GM23338 (cell line): ENCODE data around the gene CASK. TPM values are rescaled to one million over a fixed set of nuclear protein-coding genes. Genes with fewer than 3 reads are reported as not detected.

Experiments
- ATAC-seq: fragments of 200-7000 bp; cut with Tn5 transposase; 3 replicates; pipeline ENCODE4 v1.9.1; 2020
- DNase-seq: peaks from one replicate; pipeline ENCODE4 v3.0.0-alpha.2; 2015; ENCODE audit warnings: low spot score
- H2AFZ ChIP-seq: fragments of 200-600 bp; sonication (generic); 2 replicates; pipeline ENCODE4 v1.8.0; 2016; ENCODE audit warnings: antibody characterized with exemption, mild to moderate bottlenecking, moderate library complexity
- H3F3A ChIP-seq: fragments of 200-600 bp; sonication (generic); replicated peaks from 2 replicates; pipeline ENCODE4 v1.8.0; 2017; ENCODE audit warnings: antibody characterized with exemption, mixed run types, low read depth
- H3K27ac ChIP-seq: fragments of 200-600 bp; sonication (generic); 2 replicates; pipeline ENCODE4 v1.6.1; 2016; ENCODE audit warnings: low read depth
- H3K27me3 ChIP-seq: fragments of 200-600 bp; sonication (generic); 2 replicates; pipeline ENCODE4 v1.8.0; 2016; ENCODE audit warnings: mild to moderate bottlenecking, mixed run types, moderate library complexity; ENCODE audit not compliant: insufficient read depth
- H3K36me3 ChIP-seq: fragments of 200-600 bp; sonication (generic); 2 replicates; pipeline ENCODE4 v1.8.0; 2016; ENCODE audit warnings: mild to moderate bottlenecking; ENCODE audit not compliant: insufficient read depth
- H3K4me1 ChIP-seq: fragments of 200-600 bp; sonication (generic); 2 replicates; pipeline ENCODE4 v1.8.0; 2016; ENCODE audit warnings: mild to moderate bottlenecking, moderate library complexity; ENCODE audit not compliant: insufficient read depth
- H3K4me2 ChIP-seq: fragments of 200-600 bp; sonication (generic); 2 replicates; pipeline ENCODE4 v1.7.1; 2017; ENCODE audit warnings: mixed run types
- H3K4me3 ChIP-seq: fragments of 200-600 bp; sonication (generic); 2 replicates; pipeline ENCODE4 v1.6.1; 2016; ENCODE audit warnings: mixed run types
- H3K79me2 ChIP-seq: fragments of 200-600 bp; sonication (generic); replicated peaks from 2 replicates; pipeline ENCODE4 v1.8.0; 2017; ENCODE audit warnings: mild to moderate bottlenecking; ENCODE audit not compliant: insufficient read depth
- H3K9me2 ChIP-seq: fragments of 200-600 bp; sonication (generic); 2 replicates; pipeline ENCODE4 v1.8.0; 2017; ENCODE audit not compliant: insufficient read depth
- H4K20me1 ChIP-seq: fragments of 200-600 bp; sonication (generic); replicated peaks from 2 replicates; pipeline ENCODE4 v1.8.0; 2017; ENCODE audit warnings: mild to moderate bottlenecking; ENCODE audit not compliant: insufficient read depth
- H3K27ac Mint-ChIP-seq: 2 replicates; pipeline ENCODE4 v1.8.0; 2020; ENCODE audit warnings: inconsistent platforms, mild to moderate bottlenecking, moderate library complexity, mixed read lengths
- H3K27me3 Mint-ChIP-seq: 3 replicates; pipeline ENCODE4 v1.8.0; 2022; ENCODE audit warnings: low read depth, mild to moderate bottlenecking, moderate library complexity, mixed read lengths, inconsistent platforms; ENCODE audit not compliant: insufficient read depth, poor library complexity
- H3K36me3 Mint-ChIP-seq: 3 replicates; pipeline ENCODE4 v1.8.0; 2021; ENCODE audit warnings: low read depth, mild to moderate bottlenecking, inconsistent platforms, moderate library complexity, mixed read lengths
- H3K4me1 Mint-ChIP-seq: 3 replicates; pipeline ENCODE4 v1.8.0; 2020; ENCODE audit warnings: mild to moderate bottlenecking, inconsistent platforms, mixed read lengths
- H3K4me3 Mint-ChIP-seq: 3 replicates; pipeline ENCODE4 v1.8.0; 2021; ENCODE audit warnings: moderate library complexity, mild to moderate bottlenecking, inconsistent platforms, mixed read lengths
- H3K9me3 Mint-ChIP-seq: 3 replicates; pipeline ENCODE4 v1.8.0; 2020; ENCODE audit warnings: moderate library complexity, mild to moderate bottlenecking, inconsistent platforms, mixed read lengths
- CREB1 ChIP-seq: fragments of 250-450 bp; sonication (Bioruptor Pico); IDR thresholded peaks from 2 replicates; pipeline ENCODE4 v1.5.0; 2020; ENCODE audit warnings: low read depth, mild to moderate bottlenecking, moderate library complexity
- CTCF ChIP-seq, 2 experiments: fragments of 200-600 bp in 1 of 2; sonication (generic) in 1 of 2; conservative IDR thresholded peaks; 2 replicates each; pipeline versions ENCODE4 v1.5.1 to v1.6.1; 2016 to 2017; ENCODE audit warnings: antibody characterized with exemption in 2 of 2, low read depth in 2 of 2, mild to moderate bottlenecking in 2 of 2, moderate library complexity in 1 of 2
- ETS1 ChIP-seq: IDR thresholded peaks from 2 replicates; pipeline ENCODE4 v1.6.1; 2016; ENCODE audit warnings: antibody characterized with exemption
- EZH2 ChIP-seq: fragments of 200-600 bp; sonication (generic); IDR thresholded peaks from one replicate; pipeline ENCODE4 v1.8.0; 2017; ENCODE audit warnings: antibody characterized with exemption, mild to moderate bottlenecking, low read depth; ENCODE audit not compliant: unreplicated experiment
- EZH2phosphoT487 ChIP-seq: fragments of 200-600 bp; sonication (generic); IDR thresholded peaks from one replicate; pipeline ENCODE4 v1.8.1; 2018; ENCODE audit warnings: antibody characterized with exemption; ENCODE audit not compliant: unreplicated experiment
- JUNB ChIP-seq: IDR thresholded peaks from one replicate; pipeline ENCODE4 v1.6.1; 2016; ENCODE audit warnings: antibody characterized with exemption; ENCODE audit not compliant: unreplicated experiment
- NANOG ChIP-seq: IDR thresholded peaks from 2 replicates; pipeline ENCODE4 v1.6.1; 2016; ENCODE audit warnings: antibody characterized with exemption, borderline replicate concordance
- POLR2AphosphoS5 ChIP-seq: IDR thresholded peaks from 2 replicates; pipeline ENCODE4 v1.6.1; 2016; ENCODE audit warnings: antibody characterized with exemption, low read depth
- REST ChIP-seq: IDR thresholded peaks from one replicate; pipeline ENCODE4 v1.6.1; 2018; ENCODE audit warnings: antibody characterized with exemption; ENCODE audit not compliant: unreplicated experiment
- STAT1 ChIP-seq: IDR thresholded peaks from one replicate; pipeline ENCODE4 v1.6.1; 2016; ENCODE audit warnings: antibody characterized with exemption; ENCODE audit not compliant: unreplicated experiment
- ZNF114 ChIP-seq: fragments of 250-450 bp; sonication (Bioruptor Pico); IDR thresholded peaks from 2 replicates; pipeline ENCODE4 v1.5.0; 2020; ENCODE audit warnings: mild to moderate bottlenecking, moderate library complexity
- ZNF331 ChIP-seq: fragments of 250-450 bp; sonication (Bioruptor Pico); IDR thresholded peaks from 2 replicates; pipeline ENCODE4 v1.5.0; 2020; ENCODE audit warnings: low read depth, mild to moderate bottlenecking, moderate library complexity
- ZNF462 ChIP-seq: fragments of 250-450 bp; sonication (Bioruptor Pico); IDR thresholded peaks from 2 replicates; pipeline ENCODE4 v1.5.0; 2020; ENCODE audit warnings: mild to moderate bottlenecking, moderate library complexity
- polyA plus RNA-seq: library from polyadenylated mRNA; unstranded; fragments of >200 nt; fragmentation: Nextera tagmentation; extraction: Ambion mirVana; gene quantifications from 2 replicates; pipeline ENCODE4 v1.2.1, GENCODE V29; 2016
- total RNA-seq: library from RNA; depleted of rRNA; stranded (reverse); fragments of >200 nt; shearing (Covaris generic); gene quantifications from 2 replicates; pipeline ENCODE4 v1.2.3, GENCODE V29; 2014

Gene CASK
- total and polyA plus RNA-seq, 2 experiments from 2014 or later, result 15.3 to 44.4 TPM

- DNase-seq, result no peak
- Histone ChIP-seq H3K4me2 (no peak overlapping the region), H3F3A (no peaks in the 10 kb centered on the region), H4K20me1 (no peaks in the 10 kb centered on the region), H3K36me3 (no peaks in the 10 kb centered on the region), H3K4me3 (no peak overlapping the region), H3K27me3 (no peaks in the 10 kb centered on the region), H2AFZ (no peak overlapping the region), H3K27ac (no peak overlapping the region), H3K4me1 (no peaks in the 10 kb centered on the region), H3K79me2 (no peaks in the 10 kb centered on the region), H3K9me2 (no peaks in the 10 kb centered on the region)
- no peaks in the 10 kb centered on the region for H3K36me3 Mint-ChIP-seq
- no peak overlapping the region for H3K4me3 Mint-ChIP-seq
- peaks cover 2% of the 10 kb centered on the region for H3K27me3 Mint-ChIP-seq
- no peaks in the 10 kb centered on the region for H3K9me3 Mint-ChIP-seq
- H3K4me1 Mint-ChIP-seq, result peaks cover 11% of the 10 kb centered on the region
- H3K27ac Mint-ChIP-seq, result no peak overlapping the region
- ATAC-seq, result no peak
- TF ChIP-seq REST, result no peak
- TF ChIP-seq ETS1, result no peak
- no peak for TF ChIP-seq JUNB
- TF ChIP-seq POLR2AphosphoS5, result no peak
- no peak for TF ChIP-seq EZH2
- TF ChIP-seq ZNF331 (CRISPR knock-in tag), result no peak
- no peak for TF ChIP-seq STAT1
- no peak for TF ChIP-seq ZNF462 (CRISPR knock-in tag)
- no peak for TF ChIP-seq EZH2phosphoT487
- no peak for TF ChIP-seq NANOG
- no peak for TF ChIP-seq CTCF (conservative IDR thresholded peaks at IDR 0.05; ENCODE audit: low read depth in 2 of 2)
- TF ChIP-seq ZNF114 (CRISPR knock-in tag), result no peak
- no peak for TF ChIP-seq CREB1 (CRISPR knock-in tag)
Measured at GRCh38 chrX:41971346-41971745, 48.0 kb upstream of the CASK start.
